GM12878 (cell line): Measurements from ENCODE around the gene ANKRD42. TPM values are rescaled to one million over a fixed set of nuclear protein-coding genes. Genes with fewer than 3 reads are reported as not detected.

Source experiments
- ATAC-seq: fragments of 200-7000 bp; cut with Tn5 transposase; 3 replicates; pipeline ENCODE4 v1.9.1; 2020; ENCODE audit warnings: mild to moderate bottlenecking, moderate library complexity
- BruUV-seq: library from RNA; stranded (reverse); fragments of 400-500 nt; replicated peaks from 2 replicates; lab custom pipeline; 2021; lab: Mats Ljungman, UMichigan
- CTCF ChIA-PET: fragments of 300-600 bp; sonication (Branson Sonifier 250); formaldehyde crosslinking; extraction: SDS; loops from one replicate; lab custom pipeline; 2021; ENCODE audit warnings: inconsistent platforms; lab: Yijun Ruan, JAX
- POLR2A ChIA-PET: fragments of 350-600 bp; formaldehyde crosslinking; extraction: SDS; loops from one replicate; lab custom pipeline; 2021; ENCODE audit warnings: inconsistent platforms; lab: Charles Lee
- RAD21 ChIA-PET: fragments of 300-600 bp; sonication (Branson Sonifier 250); formaldehyde crosslinking; loops from one replicate; lab custom pipeline; 2023; ENCODE audit warnings: antibody characterized with exemption; ENCODE audit not compliant: unreplicated experiment; lab: Charles Lee
- SMC1A ChIA-PET: fragments of 300-600 bp; sonication (Branson Sonifier 250); formaldehyde crosslinking; loops from one replicate; lab custom pipeline; 2023; ENCODE audit not compliant: unreplicated experiment, uncharacterized antibody; lab: Charles Lee
- DNase-seq: peaks from one replicate; pipeline ENCODE4 v3.0.0-alpha.2; 2011; ENCODE audit warnings: low read depth, low spot score
- FAIRE-seq: peaks from 3 replicates; lab custom pipeline; 2011; peaks lifted over from hg19 to GRCh38; lab: Jason Lieb, UNC
- H2AFZ ChIP-seq: 2 replicates; pipeline ENCODE4 v1.6.0; 2011; ENCODE audit warnings: low read depth, low read length, control low read depth; ENCODE audit not compliant: control insufficient read depth
- H3K27ac ChIP-seq: 2 replicates; pipeline ENCODE4 v1.5.1; 2011; ENCODE audit warnings: control low read depth; ENCODE audit not compliant: control insufficient read depth, insufficient read depth
- H3K27me3 ChIP-seq, 2 experiments: replicated peaks in 1 of 2; 2 replicates each; pipeline versions ENCODE4 v1.6.0 to v1.6.1; 2011; ENCODE audit warnings: low read length in 1 of 2; ENCODE audit not compliant: control insufficient read depth in 2 of 2, insufficient read depth in 2 of 2
- H3K36me3 ChIP-seq, 2 experiments: 2 replicates each; pipeline ENCODE4 v1.5.1; 2011; ENCODE audit warnings: low read length in 1 of 2; ENCODE audit not compliant: control insufficient read depth in 2 of 2, insufficient read depth in 2 of 2
- H3K4me1 ChIP-seq: 2 replicates; pipeline ENCODE4 v1.6.1; 2011; ENCODE audit warnings: mild to moderate bottlenecking, low read length, moderate library complexity, mixed read lengths; ENCODE audit not compliant: control insufficient read depth, insufficient read depth
- H3K4me2 ChIP-seq: 2 replicates; pipeline ENCODE4 v1.6.0; 2011; ENCODE audit warnings: control low read depth; ENCODE audit not compliant: control insufficient read depth, insufficient read depth
- H3K4me3 ChIP-seq: fragments of 200-600 bp; sonication (generic); 2 replicates; pipeline ENCODE4 v1.5.1; 2016
- H3K79me2 ChIP-seq: 2 replicates; pipeline ENCODE4 v1.6.0; 2011; ENCODE audit warnings: low read length; ENCODE audit not compliant: control insufficient read depth, insufficient read depth
- H3K9ac ChIP-seq: 2 replicates; pipeline ENCODE4 v1.8.0; 2011; ENCODE audit warnings: low read length, control low read depth, mixed read lengths; ENCODE audit not compliant: control insufficient read depth, insufficient read depth
- H3K9me3 ChIP-seq: replicated peaks from 3 replicates; pipeline ENCODE4 v1.5.1; 2011; ENCODE audit warnings: mild to moderate bottlenecking, low read length; ENCODE audit not compliant: control insufficient read depth, insufficient read depth
- H4K20me1 ChIP-seq: 2 replicates; pipeline ENCODE4 v1.6.0; 2011; ENCODE audit not compliant: control insufficient read depth, insufficient read depth
- CEBPB ChIP-seq, 2 experiments: fragments of 150-350 bp in 1 of 2; IDR thresholded peaks; 2 replicates each; pipeline ENCODE4 v1.6.1; 2012 to 2014; ENCODE audit warnings: low read depth in 2 of 2, low read length in 2 of 2, borderline replicate concordance in 1 of 2, inconsistent platforms in 1 of 2
- CHD1 ChIP-seq: IDR thresholded peaks from 2 replicates; pipeline ENCODE4 v1.6.1; 2012; ENCODE audit warnings: low read depth, low read length, improper control_type of control experiment
- HDAC6 ChIP-seq: fragments of 200-600 bp; sonication (generic); IDR thresholded peaks from one replicate; pipeline ENCODE4 v1.8.0; 2017; ENCODE audit warnings: antibody characterized with exemption; ENCODE audit not compliant: unreplicated experiment
- MTA3 ChIP-seq: IDR thresholded peaks from 2 replicates; pipeline ENCODE4 v1.6.1; 2012; ENCODE audit warnings: low read length, inconsistent platforms, borderline replicate concordance
- NFYA ChIP-seq: IDR thresholded peaks from 2 replicates; pipeline ENCODE4 v1.6.1; 2011; ENCODE audit warnings: low read depth, mild to moderate bottlenecking, low read length, improper control_type of control experiment, borderline replicate concordance
- NFYB ChIP-seq: IDR thresholded peaks from 2 replicates; pipeline ENCODE4 v1.6.1; 2011; ENCODE audit warnings: low read depth, mild to moderate bottlenecking, low read length, improper control_type of control experiment, moderate library complexity; ENCODE audit not compliant: insufficient read depth
- SMC3 ChIP-seq: IDR thresholded peaks from 2 replicates; pipeline ENCODE4 v1.6.1; 2011; ENCODE audit warnings: low read length, improper control_type of control experiment, borderline replicate concordance
- TAF1 ChIP-seq: IDR thresholded peaks from 2 replicates; pipeline ENCODE4 v1.6.1; 2011; ENCODE audit warnings: mild to moderate bottlenecking, low read depth, low read length, borderline replicate concordance
- ZBTB11 ChIP-seq: fragments of 450-650 bp; formaldehyde crosslinking; IDR thresholded peaks from 2 replicates; pipeline ENCODE4 v1.5.0; 2022; ENCODE audit warnings: mild to moderate bottlenecking, missing genetic modification characterization
- ZBTB40 ChIP-seq: fragments of 450-650 bp; IDR thresholded peaks from 2 replicates; pipeline ENCODE4 v1.6.1; 2016; ENCODE audit warnings: mild to moderate bottlenecking, moderate library complexity, borderline replicate concordance
- ZSCAN29 ChIP-seq: fragments of 450-650 bp; IDR thresholded peaks from 2 replicates; pipeline ENCODE4 v1.6.1; 2017; ENCODE audit warnings: mild to moderate bottlenecking, moderate library complexity
- WGBS: methylation state at CpG from one replicate; pipeline ENCODE4 v1.1.6; 2016; ENCODE audit warnings: low lambda C conversion rate; ENCODE audit not compliant: insufficient replicate concordance, insufficient coverage; ENCODE audit errors: missing lambda C conversion rate; 5-methylcytosine and 5-hydroxymethylcytosine counted together
- in situ Hi-C: fragments of 300-500 bp; cut with MboI; formaldehyde crosslinking; loops from 9 replicates; pipeline ENCODE4 v1.14.3; 2018; ENCODE audit warnings: mixed read lengths
- intact Hi-C: fragments of 100-400 bp; cut with micrococcal nuclease; formaldehyde crosslinking; loops from one replicate; pipeline ENCODE4 v1.14.2; 2022; ENCODE audit not compliant: unreplicated experiment
- polyA plus RNA-seq, 11 experiments: library from polyadenylated mRNA; depleted of rRNA in 4 of 11; unstranded in 6 of 11; stranded (reverse) in 5 of 11; fragments of >200 nt; fragmentation: Nextera tagmentation in 4 of 11; fragmentation: Illumina TruSeq in 1 of 11; extraction: Ambion mirVana in 4 of 11; extraction: Trizol in 1 of 11; gene quantifications; 1 replicate in 1 of 11; 2 replicates in 10 of 11; pipeline versions ENCODE4 v1.2.1 to v1.2.3, GENCODE V29; 2011 to 2016; ENCODE audit warnings: inconsistent platforms in 2 of 11, missing spikeins in 2 of 11, low read depth in 1 of 11
- total RNA-seq, 4 experiments: library from RNA; depleted of rRNA in 3 of 4; stranded (reverse); fragments of >200 nt in 3 of 4; fragmentation: Illumina TruSeq in 1 of 4; extraction: Trizol in 1 of 4; gene quantifications; 2 replicates each; pipeline versions ENCODE4 v1.2.1 to v1.2.3, GENCODE V29; 2013 to 2021

ANKRD42 gene
- total and polyA plus RNA-seq, 10 of the 15 experiments (the other 5 are each of a cell fraction or from before 2014, with no cell fraction given): 0.68 to 3.2 (median 2.0) TPM

DNA sequence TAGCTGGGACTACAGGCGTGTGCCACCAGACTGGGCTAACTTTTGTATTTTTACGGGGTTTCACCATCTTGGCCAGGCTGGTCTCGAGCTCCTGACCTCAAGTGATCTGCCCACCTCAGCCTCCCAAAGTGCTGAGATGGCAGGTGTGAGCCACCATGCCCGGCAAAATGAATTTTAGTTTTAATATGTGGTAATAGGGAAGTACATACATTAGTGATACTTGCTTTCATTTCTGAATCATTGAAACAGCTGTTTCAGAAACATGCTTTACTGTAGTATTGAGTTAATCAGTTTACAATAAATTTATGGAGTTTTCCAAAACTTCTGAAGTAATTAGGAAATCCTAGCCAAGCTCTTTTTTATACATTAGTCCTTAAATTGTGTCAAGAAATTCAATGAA, 21.0 kb upstream of the ANKRD42 start:
- FAIRE-seq: no peak

DNA sequence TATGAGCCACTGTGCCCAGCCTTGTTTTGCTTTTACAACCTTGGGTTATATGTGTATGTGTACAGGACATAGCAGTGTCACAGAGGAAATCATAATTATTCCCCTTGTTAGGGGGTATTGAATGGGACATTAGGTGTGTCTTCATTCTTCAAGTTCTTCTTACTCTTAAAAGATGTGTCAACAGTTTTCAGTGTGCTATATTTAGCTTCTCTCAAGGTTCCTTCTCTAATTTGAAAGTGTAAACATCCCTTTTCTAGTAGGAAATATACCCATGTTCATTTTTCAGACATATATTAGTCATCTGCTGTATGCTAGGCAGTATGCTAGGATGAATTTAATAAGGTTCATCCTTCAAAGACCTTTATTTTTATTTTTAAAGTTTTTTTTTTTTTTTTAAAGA, 19.5 kb upstream of the ANKRD42 start:
- Histone ChIP-seq H2AFZ (no peak overlapping the region), H3K27ac (no peak overlapping the region), H3K79me2 (peaks cover 67% of the 10 kb centered on the region), H3K4me2 (no peak overlapping the region; the same call in 1 of the 2 replicates), H3K36me3 (peaks cover 4 to 43% of the 10 kb centered on the region in 2 experiments), H3K4me1 (peaks cover 10% of the 10 kb centered on the region), H3K9ac (no peak overlapping the region), H3K9me3 (no peaks in the 10 kb centered on the region), H3K27me3 (no peaks in the 10 kb centered on the region), H4K20me1 (peaks cover 2% of the 10 kb centered on the region; the same call in 1 of the 2 replicates), H3K4me3 (no peak overlapping the region)
- ChIA-PET POLR2A (interaction anchor here (0.6 to 1.0 kb wide), 2 partner anchors 14 to 24 kb away, joined by 4 to 7 read pairs; no protein-coding TSS in a partner anchor), RAD21 (interaction anchor here (1.1 to 1.6 kb wide), 2 partner anchors 13 to 253 kb away, joined by 3 to 4 read pairs; no protein-coding TSS in a partner anchor), SMC1A (interaction anchor here (0.7 to 4.2 kb wide), 9 partner anchors 10 to 307 kb away, joined by 3 to 25 read pairs (median 4); no protein-coding TSS in a partner anchor), CTCF (interaction anchor here (0.6 to 4.0 kb wide), 4 partner anchors 14 to 132 kb away, joined by 3 to 17 read pairs (median 4); no protein-coding TSS in a partner anchor)
- DNase-seq (no peak), FAIRE-seq (peak; percentile 84), ATAC-seq (peak; percentile 21)
- no TSS peak for BruUV-seq
- intact Hi-C loops (no loop called here), in situ Hi-C loops (no loop called here)
- TF ChIP-seq ZBTB11 (CRISPR knock-in tag): no peak
- no peak for TF ChIP-seq ZBTB40

More for the DNA sequence above, 21.0 kb upstream of the ANKRD42 start:
- Histone ChIP-seq H3K79me2 (peaks cover 81% of the 10 kb centered on the region), H3K9ac (no peak overlapping the region)
- ChIA-PET SMC1A (interaction anchor here (0.7 to 4.2 kb wide), 11 partner anchors 9 to 271 kb away, joined by 3 to 25 read pairs (median 4); partner anchors contain the start of genes DDIAS and RAB30), POLR2A (interaction anchor here (0.7 to 1.5 kb wide), 3 partner anchors 17 to 166 kb away, joined by 3 read pairs; no protein-coding TSS in a partner anchor)
- DNase-seq: no peak
- no TSS peak for BruUV-seq
- intact Hi-C loops: no loop called here
- 49% methylated on average over 4 of the region's 4 CpGs for WGBS
- TF ChIP-seq NFYA (no peak), NFYB (no peak), CHD1 (no peak), SMC3 (no peak), HDAC6 (no peak), ZSCAN29 (no peak), CEBPB (IDR thresholded peaks at IDR 0.05; ENCODE audit: borderline replicate concordance in 1 of 2, low read depth in 2 of 2, low read length in 2 of 2) (no peak), MTA3 (no peak), TAF1 (no peak)
- TF ChIP-seq, all 136 proteins: peak for 0
- CTCF ChIA-PET: interaction anchor here (0.6 to 4.0 kb wide), 5 partner anchors 9 to 271 kb away, joined by 3 to 17 read pairs (median 5); partner anchors contain the start of gene DDIAS
- Histone ChIP-seq H3K36me3 (peaks cover 11 to 52% of the 10 kb centered on the region in 2 experiments), H3K27me3 (no peaks in the 10 kb centered on the region), H3K4me1 (peaks cover 10% of the 10 kb centered on the region), H3K27ac (no peak overlapping the region), H4K20me1 (peaks cover 3% of the 10 kb centered on the region; the same call in 1 of the 2 replicates), H3K4me3 (no peak overlapping the region), H2AFZ (no peak overlapping the region), H3K4me2 (peak overlapping the region; percentile 22; the same call in 1 of the 2 replicates), H3K9me3 (no peaks in the 10 kb centered on the region)
- peak; percentile 18; the same call in 1 of the 3 replicates for ATAC-seq
- in situ Hi-C loops: no loop called here
- RAD21 ChIA-PET: interaction anchor here (1.0 to 1.9 kb wide), 7 partner anchors 10 to 305 kb away, joined by 3 to 5 read pairs (median 4); no protein-coding TSS in a partner anchor
